C4-2B (cell line): ENCODE measurements around the gene F7.

Experiments used
- ZFX ChIP-seq: fragments of 450-650 bp; IDR thresholded peaks from 2 replicates; pipeline ENCODE4 v1.6.1; 2017
- TF ChIP-seq, protein P1 (sequence below): fragments of 450-650 bp; conservative IDR thresholded peaks from 2 replicates; pipeline ENCODE4 v1.5.1; 2017; ENCODE audit warnings: mild to moderate bottlenecking

DNA sequence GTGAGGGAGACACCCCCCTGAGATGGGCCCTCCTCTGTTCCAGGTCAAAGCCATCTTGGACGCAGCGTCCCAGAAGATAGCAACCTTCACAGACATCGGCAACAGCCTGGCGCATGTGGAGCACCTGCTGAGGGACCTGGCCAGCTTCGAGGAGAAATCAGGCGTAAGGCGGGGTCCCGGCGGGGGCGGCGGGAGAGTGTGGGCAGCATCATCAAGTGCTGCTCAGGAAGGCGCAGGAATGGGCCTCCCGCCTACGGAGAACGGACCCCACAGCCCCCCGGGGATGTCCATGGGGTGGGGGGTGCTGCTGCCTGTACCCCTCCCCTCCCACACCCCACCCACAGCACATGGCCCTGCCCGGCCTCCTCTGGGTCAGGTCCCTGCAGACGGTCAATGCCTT lies 31.2 kb upstream of the F7 start:
- TF ChIP-seq, protein P1, sequence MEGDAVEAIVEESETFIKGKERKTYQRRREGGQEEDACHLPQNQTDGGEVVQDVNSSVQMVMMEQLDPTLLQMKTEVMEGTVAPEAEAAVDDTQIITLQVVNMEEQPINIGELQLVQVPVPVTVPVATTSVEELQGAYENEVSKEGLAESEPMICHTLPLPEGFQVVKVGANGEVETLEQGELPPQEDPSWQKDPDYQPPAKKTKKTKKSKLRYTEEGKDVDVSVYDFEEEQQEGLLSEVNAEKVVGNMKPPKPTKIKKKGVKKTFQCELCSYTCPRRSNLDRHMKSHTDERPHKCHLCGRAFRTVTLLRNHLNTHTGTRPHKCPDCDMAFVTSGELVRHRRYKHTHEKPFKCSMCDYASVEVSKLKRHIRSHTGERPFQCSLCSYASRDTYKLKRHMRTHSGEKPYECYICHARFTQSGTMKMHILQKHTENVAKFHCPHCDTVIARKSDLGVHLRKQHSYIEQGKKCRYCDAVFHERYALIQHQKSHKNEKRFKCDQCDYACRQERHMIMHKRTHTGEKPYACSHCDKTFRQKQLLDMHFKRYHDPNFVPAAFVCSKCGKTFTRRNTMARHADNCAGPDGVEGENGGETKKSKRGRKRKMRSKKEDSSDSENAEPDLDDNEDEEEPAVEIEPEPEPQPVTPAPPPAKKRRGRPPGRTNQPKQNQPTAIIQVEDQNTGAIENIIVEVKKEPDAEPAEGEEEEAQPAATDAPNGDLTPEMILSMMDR, result no peak
- no peak for TF ChIP-seq ZFX
